ENCODE data around the gene RPL36AL.
"Not testable (repeated sequence)": the region's sequence is repeated elsewhere in the genome, so short reads cannot be mapped to it uniquely, and the experiment has no call there.

RPL36AL gene

DNA sequence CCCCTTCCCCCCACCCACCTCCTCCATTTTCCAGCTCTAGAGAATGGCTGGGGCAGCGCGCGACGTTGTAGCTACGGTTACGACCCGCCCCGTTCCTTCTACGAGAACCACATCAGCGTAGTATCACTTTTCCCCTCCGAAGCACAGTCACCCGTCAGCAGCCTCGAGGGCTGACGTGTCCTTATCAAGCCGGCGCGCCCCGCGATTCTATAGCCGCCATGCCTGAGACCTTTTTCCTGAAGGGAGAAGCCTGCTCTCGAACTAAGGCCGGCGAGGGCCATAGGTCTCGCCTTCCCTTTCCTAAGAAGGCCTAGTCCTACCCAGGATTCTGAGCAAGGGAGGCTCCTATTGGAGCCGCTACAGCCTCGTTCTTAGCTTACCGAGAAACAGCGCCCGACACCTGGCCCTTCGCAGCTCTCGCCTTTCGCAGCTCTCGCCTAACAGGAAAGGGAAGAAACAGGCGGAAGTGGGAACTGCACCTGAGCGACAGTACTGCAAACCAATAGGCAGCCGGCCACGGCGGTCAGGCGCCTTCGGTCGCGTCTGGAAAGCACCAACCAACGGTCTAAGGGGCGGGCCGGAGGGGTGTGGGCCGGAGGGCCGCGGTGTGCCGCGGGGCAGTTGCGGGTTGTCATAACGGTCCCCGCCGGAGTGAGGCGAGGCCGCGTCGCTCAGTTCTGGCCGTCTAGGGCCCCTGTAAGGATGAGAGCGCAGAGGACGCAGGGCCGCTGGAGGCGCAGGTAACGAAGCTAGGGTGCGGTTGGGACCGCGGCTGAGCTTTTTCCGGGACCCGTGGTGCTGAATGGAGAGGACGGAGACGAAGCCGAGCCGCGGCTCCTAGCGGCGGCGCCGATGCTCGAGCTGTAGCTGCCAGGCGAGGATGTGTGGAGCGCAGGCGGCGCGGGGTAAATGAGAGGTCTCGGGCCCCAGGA, at the start of gene RPL36AL, which contains the start of gene MGAT2:
TSS of gene RPL36AL (minus strand) at position 445 of the 932 bp plus-strand sequence. CDS start 1,522 bp downstream, outside the sequence.
TSS of gene MGAT2 (plus strand) at position 618 of the 932 bp plus-strand sequence. CDS start 470 bp downstream, outside the sequence.
- ChIA-PET CTCF (interaction anchor here (1.2 to 6.6 kb wide), 6 partner anchors 9 to 242 kb away, joined by 3 to 44 read pairs (median 6); partner anchors contain the start of genes DNAAF2 and RPS29), POLR2A (interaction anchor here (0.7 to 2.4 kb wide), 11 partner anchors 8 to 158 kb away, joined by 3 to 23 read pairs (median 5); partner anchors contain the start of genes DNAAF2, KLHDC2, LRR1 and RPS29)
- DNase-seq (ENCODE audit: low read depth, low spot score) = peak; percentile 93
- TF ChIP-seq, protein P1, sequence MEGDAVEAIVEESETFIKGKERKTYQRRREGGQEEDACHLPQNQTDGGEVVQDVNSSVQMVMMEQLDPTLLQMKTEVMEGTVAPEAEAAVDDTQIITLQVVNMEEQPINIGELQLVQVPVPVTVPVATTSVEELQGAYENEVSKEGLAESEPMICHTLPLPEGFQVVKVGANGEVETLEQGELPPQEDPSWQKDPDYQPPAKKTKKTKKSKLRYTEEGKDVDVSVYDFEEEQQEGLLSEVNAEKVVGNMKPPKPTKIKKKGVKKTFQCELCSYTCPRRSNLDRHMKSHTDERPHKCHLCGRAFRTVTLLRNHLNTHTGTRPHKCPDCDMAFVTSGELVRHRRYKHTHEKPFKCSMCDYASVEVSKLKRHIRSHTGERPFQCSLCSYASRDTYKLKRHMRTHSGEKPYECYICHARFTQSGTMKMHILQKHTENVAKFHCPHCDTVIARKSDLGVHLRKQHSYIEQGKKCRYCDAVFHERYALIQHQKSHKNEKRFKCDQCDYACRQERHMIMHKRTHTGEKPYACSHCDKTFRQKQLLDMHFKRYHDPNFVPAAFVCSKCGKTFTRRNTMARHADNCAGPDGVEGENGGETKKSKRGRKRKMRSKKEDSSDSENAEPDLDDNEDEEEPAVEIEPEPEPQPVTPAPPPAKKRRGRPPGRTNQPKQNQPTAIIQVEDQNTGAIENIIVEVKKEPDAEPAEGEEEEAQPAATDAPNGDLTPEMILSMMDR (IDR thresholded peaks at IDR 0.05; ENCODE audit: insufficient read depth, low read length, missing control alignments) = peak; percentile 42
- H3K4me3 ChIP-seq (ENCODE audit: low read depth, low read length) = peak within 1 kb of the TSS; percentile 93

DNA sequence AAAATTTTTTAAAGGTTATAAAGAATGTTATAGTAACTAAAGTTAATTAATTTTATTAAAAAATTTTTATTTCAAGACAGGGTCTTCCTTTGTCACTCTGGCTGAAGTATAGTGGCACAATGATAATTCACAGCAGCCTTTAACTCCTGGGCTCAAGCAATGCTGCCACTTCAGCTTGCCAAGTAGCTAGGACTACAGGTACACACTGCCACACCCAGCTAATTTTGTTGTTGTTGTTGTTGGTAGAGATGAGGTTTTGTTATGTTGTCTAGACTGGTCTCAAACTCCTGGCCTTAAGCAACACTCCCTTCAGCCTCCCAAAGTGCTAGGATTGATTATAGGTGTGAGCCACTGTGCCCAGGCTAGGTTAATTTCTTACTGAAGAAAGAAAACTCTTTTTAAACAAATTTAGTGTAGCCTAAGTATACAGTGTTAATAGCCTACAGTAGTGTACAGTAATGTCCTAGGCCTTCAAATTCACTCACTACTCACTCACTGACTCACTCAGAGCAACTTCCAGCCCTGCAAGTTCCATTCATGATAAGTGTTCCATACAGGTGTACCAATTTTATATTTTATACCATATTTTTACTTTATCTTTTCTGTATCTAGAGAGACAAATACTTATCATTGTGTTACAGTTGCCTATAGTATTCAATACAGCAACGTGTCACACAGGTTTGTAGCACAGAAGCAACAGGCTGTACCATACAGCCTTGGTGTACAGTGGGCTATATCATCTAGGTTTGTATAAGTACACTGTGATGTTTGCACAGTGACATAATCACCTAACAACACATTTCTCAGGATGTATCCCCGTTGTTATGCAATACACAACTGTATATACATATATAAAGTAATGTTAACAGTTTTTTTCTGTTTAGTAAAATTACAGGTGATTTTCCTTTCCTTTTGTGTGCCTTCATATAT, 39.4 kb upstream of the RPL36AL start:
- no peak overlapping the region for H3K4me3 ChIP-seq (ENCODE audit: low read depth, low read length)
- DNase-seq (ENCODE audit: low read depth, low spot score) = no peak
- POLR2A ChIA-PET = no interaction called here
- CTCF ChIA-PET = no interaction called here
- TF ChIP-seq, protein P1 (IDR thresholded peaks at IDR 0.05; ENCODE audit: insufficient read depth, low read length, missing control alignments) = no peak

DNA sequence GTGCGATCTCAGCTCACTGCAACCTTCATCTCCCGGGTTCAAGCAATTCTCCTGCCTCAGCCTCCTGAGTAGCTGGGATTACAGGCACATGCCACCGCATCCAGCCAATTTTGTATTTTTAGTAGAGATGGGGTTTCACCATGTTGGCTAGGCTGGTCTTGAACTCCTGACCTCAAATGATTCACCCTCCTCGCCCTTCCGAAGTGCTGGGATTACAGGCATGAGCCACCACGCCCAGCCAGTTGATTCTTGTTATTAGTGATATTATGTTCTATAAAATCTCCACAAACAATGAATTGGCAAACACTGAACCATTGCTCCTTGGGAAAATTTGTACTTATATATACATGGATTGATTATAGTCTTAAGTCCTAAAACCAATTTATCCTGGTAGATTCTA, 37.1 kb upstream of the RPL36AL start:
- H3K4me3 ChIP-seq (ENCODE audit: low read depth, low read length); CTCF ChIA-PET; POLR2A ChIA-PET; DNase-seq (ENCODE audit: low read depth, low spot score): not testable (repeated sequence)

DNA sequence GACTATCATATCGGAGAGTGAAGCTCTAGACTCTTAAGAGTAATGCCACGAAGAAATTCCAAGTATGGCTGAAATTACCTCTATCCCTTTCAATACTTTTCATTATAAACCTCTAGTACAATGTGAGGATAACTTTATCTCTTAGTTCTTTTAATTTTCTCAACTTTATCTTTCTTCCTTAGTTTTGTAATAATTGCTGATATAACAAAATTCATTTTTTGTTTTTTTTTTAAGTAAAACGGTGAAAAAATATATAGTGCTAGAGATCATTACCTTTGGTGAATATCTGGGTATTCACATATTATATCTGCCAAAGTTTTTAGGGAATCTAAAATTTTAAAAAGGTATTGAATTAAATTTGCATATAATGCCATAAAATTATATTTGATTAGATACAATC, 34.1 kb upstream of the RPL36AL start:
- ChIA-PET POLR2A (no interaction called here), CTCF (interaction anchor here (2.0 kb wide), 1 partner anchor 21 kb away, joined by 5 read pairs; no protein-coding TSS in a partner anchor)
- no peak overlapping the region for H3K4me3 ChIP-seq (ENCODE audit: low read depth, low read length)
- TF ChIP-seq, protein P1 (IDR thresholded peaks at IDR 0.05; ENCODE audit: insufficient read depth, low read length, missing control alignments) = no peak
- DNase-seq (ENCODE audit: low read depth, low spot score) = no peak

DNA sequence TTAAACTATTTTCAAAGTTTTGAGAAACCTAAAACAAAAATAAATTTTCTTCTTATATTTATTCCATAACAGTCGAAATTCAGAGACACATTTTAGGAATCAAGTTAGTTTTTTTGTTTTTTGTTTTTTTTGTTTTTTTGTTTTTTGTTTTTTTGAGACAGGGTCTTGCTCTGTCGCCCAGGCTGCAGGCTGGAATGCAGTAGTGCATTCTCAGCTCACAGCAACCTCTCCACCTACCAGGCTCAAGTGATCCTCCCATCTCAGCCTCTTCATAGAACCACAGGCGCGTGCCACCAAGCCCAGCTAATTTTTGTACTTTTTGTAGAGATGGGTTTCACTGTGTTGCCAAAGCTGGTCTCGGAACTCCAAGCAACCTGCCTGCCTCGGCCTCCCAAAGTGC, 33.1 kb upstream of the RPL36AL start:
- CTCF ChIA-PET = no interaction called here
- no peak overlapping the region for H3K4me3 ChIP-seq (ENCODE audit: low read depth, low read length)
- POLR2A ChIA-PET = no interaction called here
- no peak for DNase-seq (ENCODE audit: low read depth, low spot score)
- TF ChIP-seq, protein P1 (IDR thresholded peaks at IDR 0.05; ENCODE audit: insufficient read depth, low read length, missing control alignments) = no peak

DNA sequence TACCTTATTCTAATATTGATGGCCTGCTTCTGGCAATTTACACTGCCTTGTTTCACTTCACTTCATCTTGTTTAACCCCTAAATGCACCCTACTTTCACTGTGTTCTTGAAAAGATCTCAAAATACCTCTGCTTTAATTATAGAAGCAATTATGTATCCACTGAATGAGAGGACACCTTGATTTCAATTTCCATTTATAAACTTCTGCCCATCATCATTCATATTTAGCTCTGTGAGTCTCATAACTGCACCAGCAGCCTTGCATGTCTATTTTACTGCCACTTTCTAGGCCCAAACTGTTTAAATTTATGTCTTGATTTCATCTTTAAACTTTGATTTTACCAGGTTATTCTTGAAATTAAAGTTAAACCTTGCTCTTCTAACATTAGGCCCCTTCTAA, 21.7 kb upstream of the RPL36AL start:
- H3K4me3 ChIP-seq (ENCODE audit: low read depth, low read length) = no peak overlapping the region
- DNase-seq (ENCODE audit: low read depth, low spot score) = no peak
- CTCF ChIA-PET = interaction anchor here (1.6 kb wide), 1 partner anchor 9 kb away, joined by 3 read pairs; no protein-coding TSS in a partner anchor
- POLR2A ChIA-PET = no interaction called here
- TF ChIP-seq, protein P1 (IDR thresholded peaks at IDR 0.05; ENCODE audit: insufficient read depth, low read length, missing control alignments) = no peak
